ENCODE results near the gene KCNH2.

Gene KCNH2

GRCh38 chr7:151000897-151001495, 22.9 kb upstream of the KCNH2 start:
- H3K9ac ChIP-seq (ENCODE audit: low read depth, low read length) = no peak overlapping the region
- H3K4me3 ChIP-seq (ENCODE audit: low read depth, low read length) = no peak overlapping the region
- no peaks in the 10 kb centered on the region for H3K9me3 ChIP-seq (ENCODE audit: control insufficient read depth, insufficient read depth, low read length)
- no peak overlapping the region for H3K27ac ChIP-seq (ENCODE audit: low read depth, low read length)
- H3K4me1 ChIP-seq (ENCODE audit: control insufficient read depth, insufficient read depth, low read length) = no peaks in the 10 kb centered on the region
- no peaks in the 10 kb centered on the region for H3K27me3 ChIP-seq (ENCODE audit: control insufficient read depth, insufficient read depth, low read length)
- H3K36me3 ChIP-seq (ENCODE audit: control insufficient read depth, insufficient read depth, low read length) = no peaks in the 10 kb centered on the region

GRCh38 chr7:150999497-151000230, 21.5 kb upstream of the KCNH2 start:
- no peaks in the 10 kb centered on the region for H3K36me3 ChIP-seq (ENCODE audit: control insufficient read depth, insufficient read depth, low read length)
- H3K27ac ChIP-seq (ENCODE audit: low read depth, low read length) = no peak overlapping the region
- H3K27me3 ChIP-seq (ENCODE audit: control insufficient read depth, insufficient read depth, low read length) = no peaks in the 10 kb centered on the region
- no peaks in the 10 kb centered on the region for H3K9me3 ChIP-seq (ENCODE audit: control insufficient read depth, insufficient read depth, low read length)
- no peak overlapping the region for H3K4me3 ChIP-seq (ENCODE audit: low read depth, low read length)
- H3K4me1 ChIP-seq (ENCODE audit: control insufficient read depth, insufficient read depth, low read length) = no peaks in the 10 kb centered on the region
- H3K9ac ChIP-seq (ENCODE audit: low read depth, low read length) = no peak overlapping the region

GRCh38 chr7:150999001-150999400, 20.9 kb upstream of the KCNH2 start:
- Histone ChIP-seq H3K4me3 (ENCODE audit: low read depth, low read length) (no peak overlapping the region), H3K9me3 (ENCODE audit: control insufficient read depth, insufficient read depth, low read length) (no peaks in the 10 kb centered on the region), H3K27me3 (ENCODE audit: control insufficient read depth, insufficient read depth, low read length) (no peaks in the 10 kb centered on the region), H3K36me3 (ENCODE audit: control insufficient read depth, insufficient read depth, low read length) (no peaks in the 10 kb centered on the region), H3K27ac (ENCODE audit: low read depth, low read length) (no peak overlapping the region), H3K4me1 (ENCODE audit: control insufficient read depth, insufficient read depth, low read length) (no peaks in the 10 kb centered on the region), H3K9ac (ENCODE audit: low read depth, low read length) (no peak overlapping the region)

- H3K27ac ChIP-seq (ENCODE audit: low read depth, low read length) = no peak overlapping the region
- no peaks in the 10 kb centered on the region for H3K27me3 ChIP-seq (ENCODE audit: control insufficient read depth, insufficient read depth, low read length)
- no peaks in the 10 kb centered on the region for H3K4me1 ChIP-seq (ENCODE audit: control insufficient read depth, insufficient read depth, low read length)
- H3K4me3 ChIP-seq (ENCODE audit: low read depth, low read length) = no peak overlapping the region
- H3K9ac ChIP-seq (ENCODE audit: low read depth, low read length) = no peak overlapping the region
- H3K9me3 ChIP-seq (ENCODE audit: control insufficient read depth, insufficient read depth, low read length) = no peaks in the 10 kb centered on the region
- no peaks in the 10 kb centered on the region for H3K36me3 ChIP-seq (ENCODE audit: control insufficient read depth, insufficient read depth, low read length)
These were observed 20.2 kb upstream of the KCNH2 start for GRCh38 chr7:150998341-150998740.

- no peaks in the 10 kb centered on the region for H3K36me3 ChIP-seq (ENCODE audit: control insufficient read depth, insufficient read depth, low read length)
- no peaks in the 10 kb centered on the region for H3K9me3 ChIP-seq (ENCODE audit: control insufficient read depth, insufficient read depth, low read length)
- no peak overlapping the region for H3K9ac ChIP-seq (ENCODE audit: low read depth, low read length)
- no peak overlapping the region for H3K27ac ChIP-seq (ENCODE audit: low read depth, low read length)
- no peak overlapping the region for H3K4me3 ChIP-seq (ENCODE audit: low read depth, low read length)
- H3K4me1 ChIP-seq (ENCODE audit: control insufficient read depth, insufficient read depth, low read length) = no peaks in the 10 kb centered on the region
- H3K27me3 ChIP-seq (ENCODE audit: control insufficient read depth, insufficient read depth, low read length) = no peaks in the 10 kb centered on the region
These were observed 19.7 kb upstream of the KCNH2 start for GRCh38 chr7:150997817-150998216.

GRCh38 chr7:150997075-150997511, 19.0 kb upstream of the KCNH2 start:
- Histone ChIP-seq H3K4me1 (ENCODE audit: control insufficient read depth, insufficient read depth, low read length) (no peaks in the 10 kb centered on the region), H3K9me3 (ENCODE audit: control insufficient read depth, insufficient read depth, low read length) (no peaks in the 10 kb centered on the region), H3K4me3 (ENCODE audit: low read depth, low read length) (no peak overlapping the region), H3K9ac (ENCODE audit: low read depth, low read length) (no peak overlapping the region), H3K27me3 (ENCODE audit: control insufficient read depth, insufficient read depth, low read length) (no peaks in the 10 kb centered on the region), H3K27ac (ENCODE audit: low read depth, low read length) (no peak overlapping the region), H3K36me3 (ENCODE audit: control insufficient read depth, insufficient read depth, low read length) (no peaks in the 10 kb centered on the region)

- Histone ChIP-seq H3K4me3 (ENCODE audit: low read depth, low read length) (no peak overlapping the region), H3K9me3 (ENCODE audit: control insufficient read depth, insufficient read depth, low read length) (no peaks in the 10 kb centered on the region), H3K4me1 (ENCODE audit: control insufficient read depth, insufficient read depth, low read length) (no peaks in the 10 kb centered on the region), H3K27me3 (ENCODE audit: control insufficient read depth, insufficient read depth, low read length) (no peaks in the 10 kb centered on the region), H3K9ac (ENCODE audit: low read depth, low read length) (no peak overlapping the region), H3K27ac (ENCODE audit: low read depth, low read length) (no peak overlapping the region), H3K36me3 (ENCODE audit: control insufficient read depth, insufficient read depth, low read length) (no peaks in the 10 kb centered on the region)
These were observed 18.4 kb upstream of the KCNH2 start for GRCh38 chr7:150996376-150997074.

- Histone ChIP-seq H3K9ac (ENCODE audit: low read depth, low read length) (no peak overlapping the region), H3K27ac (ENCODE audit: low read depth, low read length) (no peak overlapping the region), H3K4me3 (ENCODE audit: low read depth, low read length) (no peak overlapping the region), H3K36me3 (ENCODE audit: control insufficient read depth, insufficient read depth, low read length) (no peaks in the 10 kb centered on the region), H3K27me3 (ENCODE audit: control insufficient read depth, insufficient read depth, low read length) (no peaks in the 10 kb centered on the region), H3K9me3 (ENCODE audit: control insufficient read depth, insufficient read depth, low read length) (no peaks in the 10 kb centered on the region), H3K4me1 (ENCODE audit: control insufficient read depth, insufficient read depth, low read length) (no peaks in the 10 kb centered on the region)
These were observed 16.9 kb upstream of the KCNH2 start for GRCh38 chr7:150994838-150995510.

GRCh38 chr7:150994141-150994837, 16.2 kb upstream of the KCNH2 start:
- H3K9ac ChIP-seq (ENCODE audit: low read depth, low read length) = no peak overlapping the region
- H3K4me1 ChIP-seq (ENCODE audit: control insufficient read depth, insufficient read depth, low read length) = no peaks in the 10 kb centered on the region
- no peaks in the 10 kb centered on the region for H3K9me3 ChIP-seq (ENCODE audit: control insufficient read depth, insufficient read depth, low read length)
- no peak overlapping the region for H3K27ac ChIP-seq (ENCODE audit: low read depth, low read length)
- H3K4me3 ChIP-seq (ENCODE audit: low read depth, low read length) = no peak overlapping the region
- no peaks in the 10 kb centered on the region for H3K36me3 ChIP-seq (ENCODE audit: control insufficient read depth, insufficient read depth, low read length)
- no peaks in the 10 kb centered on the region for H3K27me3 ChIP-seq (ENCODE audit: control insufficient read depth, insufficient read depth, low read length)

- Histone ChIP-seq H3K27ac (ENCODE audit: low read depth, low read length) (no peak overlapping the region), H3K9me3 (ENCODE audit: control insufficient read depth, insufficient read depth, low read length) (no peaks in the 10 kb centered on the region), H3K9ac (ENCODE audit: low read depth, low read length) (no peak overlapping the region), H3K27me3 (ENCODE audit: control insufficient read depth, insufficient read depth, low read length) (no peaks in the 10 kb centered on the region), H3K36me3 (ENCODE audit: control insufficient read depth, insufficient read depth, low read length) (no peaks in the 10 kb centered on the region), H3K4me3 (ENCODE audit: low read depth, low read length) (no peak overlapping the region), H3K4me1 (ENCODE audit: control insufficient read depth, insufficient read depth, low read length) (peaks cover 4% of the 10 kb centered on the region; the same call in 1 of the 2 replicates)
These were observed 15.4 kb upstream of the KCNH2 start for GRCh38 chr7:150993511-150993910.
